Measurements from ENCODE around the gene LSM5.

The LSM5 gene

DNA sequence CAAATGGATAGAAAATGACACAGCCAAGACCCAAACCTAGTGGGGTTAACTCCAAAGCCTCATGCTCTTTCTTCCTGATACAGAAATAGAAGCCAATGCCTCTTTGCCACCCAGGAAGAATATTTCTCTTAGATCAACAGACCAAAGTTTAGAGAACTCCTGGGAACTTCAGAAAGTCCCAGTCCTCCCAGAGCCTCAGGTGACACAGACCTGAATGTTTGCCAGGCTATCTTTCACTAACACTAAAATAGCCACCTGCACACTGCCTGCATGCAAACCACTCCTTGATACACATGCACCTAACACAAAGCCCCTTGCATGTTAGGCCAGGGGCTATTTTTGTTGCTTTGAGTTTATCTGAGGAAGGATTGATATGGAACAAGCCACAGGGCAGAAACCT, 27.7 kb downstream of the LSM5 start:
- no peak for DNase-seq (ENCODE audit: low read depth)

DNA sequence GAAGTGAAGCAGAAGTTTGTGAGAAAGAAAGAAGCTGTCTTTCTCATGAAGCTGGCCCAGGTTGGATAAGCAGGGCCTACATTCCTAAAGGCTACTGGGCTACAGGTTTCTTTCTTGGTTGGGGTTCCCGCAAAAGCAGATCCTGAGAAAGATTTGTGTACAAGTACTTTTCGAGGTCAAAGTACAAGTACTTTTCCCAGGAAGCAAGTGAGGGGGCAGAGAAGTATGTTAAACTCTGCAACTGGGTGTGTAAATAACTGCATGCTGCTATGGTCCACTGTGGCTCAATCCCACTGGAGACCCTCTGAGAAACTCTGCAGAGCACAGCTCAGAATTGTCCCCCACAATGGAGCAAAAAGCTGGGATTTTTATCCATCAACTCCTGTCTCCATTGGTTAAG, 28.7 kb downstream of the LSM5 start:
- DNase-seq (ENCODE audit: low read depth) = no peak

DNA sequence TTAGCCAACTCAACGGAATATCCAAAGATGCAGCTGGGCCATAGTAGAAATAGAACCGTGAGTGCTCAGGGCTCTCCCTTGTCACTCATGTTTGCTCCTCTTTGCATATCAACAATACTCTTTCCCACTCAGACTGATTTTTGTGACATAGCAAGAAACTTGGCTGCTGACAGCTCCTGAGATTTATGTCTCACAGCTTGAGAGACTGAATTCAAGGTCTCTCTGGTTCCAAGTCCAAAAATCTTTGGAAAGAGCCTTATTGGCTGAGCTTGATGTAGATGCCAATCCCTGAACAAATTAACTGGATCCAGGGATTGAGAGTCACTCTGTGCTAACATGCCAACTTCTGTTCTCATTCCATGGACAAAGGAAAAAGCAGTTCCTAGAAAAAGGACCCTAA, 30.4 kb downstream of the LSM5 start:
- no peak for DNase-seq (ENCODE audit: low read depth)

DNA sequence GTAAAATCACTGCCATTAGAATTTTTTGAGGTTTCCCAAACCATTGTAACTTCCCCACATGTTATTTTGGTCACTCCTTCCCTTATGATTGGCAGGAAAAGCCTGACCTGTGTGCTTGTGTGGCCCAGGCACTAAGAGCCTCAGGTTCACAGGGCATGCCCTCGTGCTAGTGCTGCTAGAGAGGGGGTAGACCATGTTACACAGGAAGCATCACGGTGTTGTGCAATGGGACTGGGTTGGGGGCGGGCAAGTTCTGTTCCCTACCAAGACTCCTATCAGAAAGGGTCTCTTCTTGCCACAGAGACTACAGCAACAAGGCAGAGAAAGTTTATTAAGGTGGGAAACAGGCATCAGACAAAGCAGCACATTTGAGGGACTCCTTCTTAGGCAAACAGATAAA, 32.2 kb downstream of the LSM5 start:
- DNase-seq (ENCODE audit: low read depth) = no peak

DNA sequence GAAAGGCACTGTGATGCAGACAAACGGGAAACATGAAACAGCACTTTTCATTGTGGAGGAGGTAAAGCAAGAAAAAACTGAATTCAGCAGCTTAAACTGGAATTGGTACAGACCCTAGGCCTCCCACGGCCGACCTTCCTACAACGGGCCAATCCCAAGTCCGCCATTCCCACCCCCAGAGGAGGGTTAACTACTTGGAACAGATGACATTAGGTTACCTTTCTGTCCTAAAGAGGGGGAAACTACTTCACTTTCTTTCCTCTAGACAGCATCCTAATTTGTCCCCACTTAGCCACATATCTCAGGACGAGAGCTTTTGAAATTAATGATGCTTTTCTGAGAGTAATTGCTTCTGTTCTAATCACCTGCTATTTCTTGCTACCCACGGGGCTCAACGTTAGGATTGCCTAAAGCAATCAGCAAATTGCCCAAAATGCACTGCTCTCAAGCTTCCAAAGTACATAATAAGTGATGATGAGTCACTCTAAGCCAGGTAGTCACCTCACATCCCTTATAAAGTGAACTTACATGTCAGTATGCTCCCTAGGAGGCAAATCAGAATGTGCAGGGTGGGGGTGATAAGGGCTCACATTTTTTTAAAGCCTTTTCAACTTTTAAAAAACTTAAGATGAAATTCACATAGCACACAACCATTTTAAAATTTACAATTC, 36.7 kb downstream of the LSM5 start:
- no peak for DNase-seq (ENCODE audit: low read depth)

DNA sequence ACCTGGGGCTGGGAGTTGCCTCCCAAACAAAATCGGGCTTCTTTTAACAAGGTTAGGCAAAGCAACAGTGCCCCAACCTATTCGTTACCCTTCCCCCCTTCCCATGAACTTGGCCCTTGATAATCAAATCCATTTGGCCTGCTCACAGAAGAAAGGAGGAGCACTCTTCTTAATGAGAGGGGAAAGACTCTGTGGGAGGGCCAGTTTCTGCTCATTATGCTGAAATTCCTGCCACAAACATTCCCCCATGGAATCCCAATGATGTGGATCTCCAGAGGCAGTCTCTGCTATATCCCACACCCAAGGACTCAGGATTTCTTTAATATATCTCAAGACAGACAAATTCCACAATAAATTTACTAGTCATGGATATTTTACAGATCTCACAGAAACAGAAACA, 43.0 kb downstream of the LSM5 start:
- no peak for DNase-seq (ENCODE audit: low read depth)

DNA sequence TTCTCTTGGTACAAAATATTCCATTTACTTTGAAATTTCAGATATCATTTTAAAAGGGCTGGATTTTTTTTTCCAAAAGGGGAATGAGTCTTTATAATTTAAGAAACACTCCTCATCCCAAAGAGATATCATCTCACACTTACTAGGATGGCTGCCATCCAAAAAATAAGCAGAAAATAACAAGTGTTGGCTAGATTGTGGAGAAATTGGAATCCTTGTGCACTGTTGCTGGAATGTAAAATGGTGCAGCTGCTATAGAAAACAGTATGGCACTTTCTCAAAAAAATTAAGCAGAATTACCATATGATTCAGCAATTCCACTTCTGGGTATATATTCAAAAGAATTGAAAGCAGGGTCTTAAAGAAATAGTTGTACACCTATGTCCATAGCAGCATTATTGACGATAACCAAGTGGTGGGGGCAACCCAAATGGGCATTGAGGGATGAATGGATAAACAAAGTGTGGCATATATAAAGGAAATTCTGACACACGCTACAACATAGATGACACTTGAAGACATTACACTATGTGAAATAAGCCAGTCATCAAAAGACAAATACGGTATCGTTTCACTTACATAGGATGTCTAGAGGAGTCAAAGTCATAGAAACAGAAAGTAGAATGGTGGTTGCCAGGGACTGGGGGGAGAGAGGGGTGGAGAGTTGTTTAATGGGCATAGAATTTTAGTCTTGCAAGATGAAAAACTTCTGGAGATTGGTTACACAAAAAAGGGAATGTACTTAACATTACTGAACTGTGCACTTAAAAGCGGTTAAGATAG, 53.8 kb downstream of the LSM5 start:
- DNase-seq (ENCODE audit: low read depth) = no peak

Measured in activated T-helper 1 cell treated with Interleukin-2 at 50 U/mL for 16 hours (primary cell).